GM12874 (cell line): ENCODE results near the gene C1QTNF4.

Experiments used
- TF ChIP-seq, protein P1 (sequence below): IDR thresholded peaks from 2 replicates; pipeline ENCODE4 v1.5.1; 2011; ENCODE audit warnings: low read depth, mild to moderate bottlenecking, control low read depth, low read length, moderate library complexity; ENCODE audit not compliant: insufficient read depth

Gene C1QTNF4

DNA sequence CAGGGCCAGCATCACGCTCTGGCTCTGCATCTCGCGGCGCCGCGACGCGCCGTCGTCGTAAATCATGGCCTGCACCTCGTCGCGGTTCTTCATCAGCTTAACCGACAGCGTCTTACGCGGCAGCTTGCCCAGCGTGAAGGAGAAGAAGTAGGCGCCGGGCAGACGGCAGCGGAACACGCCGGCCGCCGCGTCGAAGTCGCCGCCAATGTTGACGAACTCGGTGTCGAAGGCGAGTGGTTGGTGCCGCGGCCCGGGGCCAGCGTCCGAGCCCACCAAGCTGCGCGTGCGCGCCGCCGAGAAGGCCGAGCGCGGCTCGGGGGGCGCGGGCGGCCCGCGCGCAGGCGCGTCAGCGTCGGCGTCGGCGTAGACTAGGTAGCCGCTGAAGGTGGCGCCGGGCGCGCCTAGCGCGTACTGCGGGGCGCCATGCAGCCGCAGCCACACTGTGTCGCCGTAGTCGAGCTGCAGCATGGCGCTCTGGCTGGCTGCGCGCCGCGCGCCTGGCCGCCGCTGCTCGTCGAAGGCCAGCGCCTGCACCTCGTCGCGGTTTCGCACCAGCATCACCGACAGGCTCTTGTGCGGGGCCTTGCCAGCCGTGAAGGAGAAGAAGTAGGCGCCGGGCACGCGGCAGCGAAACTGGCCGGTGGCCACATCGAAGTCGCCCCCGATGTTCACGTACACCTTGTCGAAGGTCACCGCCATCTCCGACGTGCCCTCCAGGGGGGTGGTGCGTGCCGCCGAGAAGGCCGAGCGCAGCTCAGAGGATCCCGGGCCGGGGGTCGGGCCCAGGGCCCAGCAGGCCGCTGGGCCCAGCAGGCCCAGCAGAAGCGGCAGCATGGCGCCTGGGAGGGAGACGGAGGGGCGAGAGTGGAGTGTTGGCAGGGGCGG lies 4.0 kb downstream of the C1QTNF4 start:
- TF ChIP-seq, protein P1, sequence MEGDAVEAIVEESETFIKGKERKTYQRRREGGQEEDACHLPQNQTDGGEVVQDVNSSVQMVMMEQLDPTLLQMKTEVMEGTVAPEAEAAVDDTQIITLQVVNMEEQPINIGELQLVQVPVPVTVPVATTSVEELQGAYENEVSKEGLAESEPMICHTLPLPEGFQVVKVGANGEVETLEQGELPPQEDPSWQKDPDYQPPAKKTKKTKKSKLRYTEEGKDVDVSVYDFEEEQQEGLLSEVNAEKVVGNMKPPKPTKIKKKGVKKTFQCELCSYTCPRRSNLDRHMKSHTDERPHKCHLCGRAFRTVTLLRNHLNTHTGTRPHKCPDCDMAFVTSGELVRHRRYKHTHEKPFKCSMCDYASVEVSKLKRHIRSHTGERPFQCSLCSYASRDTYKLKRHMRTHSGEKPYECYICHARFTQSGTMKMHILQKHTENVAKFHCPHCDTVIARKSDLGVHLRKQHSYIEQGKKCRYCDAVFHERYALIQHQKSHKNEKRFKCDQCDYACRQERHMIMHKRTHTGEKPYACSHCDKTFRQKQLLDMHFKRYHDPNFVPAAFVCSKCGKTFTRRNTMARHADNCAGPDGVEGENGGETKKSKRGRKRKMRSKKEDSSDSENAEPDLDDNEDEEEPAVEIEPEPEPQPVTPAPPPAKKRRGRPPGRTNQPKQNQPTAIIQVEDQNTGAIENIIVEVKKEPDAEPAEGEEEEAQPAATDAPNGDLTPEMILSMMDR, result no peak

GRCh38 chr11:47589584-47589976 lies 4.6 kb downstream of the C1QTNF4 start:
- TF ChIP-seq, protein P1, result no peak

GRCh38 chr11:47589118-47589517 lies 5.1 kb downstream of the C1QTNF4 start:
- TF ChIP-seq, protein P1, result no peak

- TF ChIP-seq, protein P1, result no peak
These were observed 6.4 kb downstream of the C1QTNF4 start for GRCh38 chr11:47587723-47588326.

GRCh38 chr11:47587039-47587716 lies 7.0 kb downstream of the C1QTNF4 start:
- TF ChIP-seq, protein P1, result no peak

- TF ChIP-seq, protein P1, result no peak
These were observed 7.9 kb downstream of the C1QTNF4 start, which contains the start of gene FAM180B for GRCh38 chr11:47586098-47586855. TSS of gene FAM180B (plus strand) at chr11:47586678. CDS start at chr11:47586769, 91 bp downstream.
